Measurements from ENCODE around the gene ZBTB46. TPM values are rescaled to one million over a fixed set of nuclear protein-coding genes. Genes with fewer than 3 reads are reported as not detected.
A peak's percentile ranks its signal among the peaks of the same experiment; 100 is the strongest.

The ZBTB46 gene
- total and polyA plus RNA-seq, 5 donors from 2014 or later = 0.03 to 0.49 (median 0.09) TPM; not detected in 2

DNA sequence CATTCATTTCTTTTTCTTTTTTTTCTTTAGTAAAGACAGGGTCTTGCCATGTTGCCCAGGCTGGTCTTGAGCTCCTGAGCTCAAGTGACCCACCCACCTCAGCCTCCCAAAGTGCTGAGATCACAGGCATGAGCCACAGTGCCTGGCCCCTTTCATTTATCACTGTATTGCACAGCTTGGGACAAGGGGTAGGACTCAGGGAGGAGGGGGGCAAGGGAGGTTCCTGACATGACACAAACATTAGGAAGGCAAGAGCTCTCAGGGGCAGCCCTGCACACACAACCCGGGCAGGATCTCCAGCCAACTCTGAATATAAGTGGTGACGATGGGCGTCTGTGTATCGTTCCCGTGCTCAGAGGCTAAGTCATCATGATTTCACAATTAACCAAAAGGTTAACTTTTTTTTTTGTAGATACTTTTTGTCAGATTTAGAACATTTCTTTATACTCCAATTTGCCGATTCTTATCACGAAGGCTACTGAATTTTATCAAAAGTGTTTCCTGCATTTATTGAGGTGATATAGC lies 71.6 kb downstream of the ZBTB46 start:
- H3K4me3 ChIP-seq (ENCODE audit: low read depth, low read length) = no peak overlapping the region
- H3K27ac Mint-ChIP-seq = no peak overlapping the region
- H3K9me3 Mint-ChIP-seq = peaks cover 0 to 2% (median 0%) of the 10 kb centered on the region in 7 donors

DNA sequence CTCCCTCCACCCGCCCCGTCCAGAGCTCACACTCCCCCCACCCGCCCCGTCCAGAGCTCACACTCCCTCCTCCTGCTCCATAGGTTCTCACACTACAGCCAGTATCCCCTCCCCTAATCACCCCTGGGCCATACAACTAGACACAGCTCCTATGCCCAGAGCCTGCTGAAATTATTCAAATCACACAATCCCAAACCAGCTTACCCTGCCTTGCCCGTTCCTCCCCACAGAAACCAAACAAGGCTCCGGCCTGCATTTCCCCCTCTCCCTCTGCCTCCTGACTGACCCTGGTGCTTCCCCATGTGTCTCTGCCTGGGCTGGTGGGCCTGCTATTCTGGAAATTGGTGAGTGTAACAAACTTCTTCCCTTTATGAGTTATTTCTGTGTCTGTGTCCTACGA lies 72.9 kb downstream of the ZBTB46 start:
- Mint-ChIP-seq H3K27me3 (no peaks in the 10 kb centered on the region), H3K9me3 (peaks cover 0 to 2% (median 0%) of the 10 kb centered on the region in 7 donors), H3K4me3 (peak overlapping the region in 1 of 4 donors; percentile 58), H3K36me3 (no peaks in the 10 kb centered on the region), H3K27ac (peak overlapping the region in 1 of 3 donors; percentile 32), H3K4me1 (peaks cover 0 to 8% (median 2%) of the 10 kb centered on the region in 4 donors)
- Histone ChIP-seq H3K4me3 (ENCODE audit: low read depth, low read length) (no peak overlapping the region), H3K27me3 (ENCODE audit: control insufficient read depth, insufficient read depth, low read length) (no peaks in the 10 kb centered on the region), H3K9me3 (ENCODE audit: control insufficient read depth in 2 of 2, low read length in 2 of 2) (no peaks in the 10 kb centered on the region), H3K27ac (ENCODE audit: insufficient read depth, low read length, poor library complexity, severe bottlenecking) (no peak overlapping the region), H3K4me1 (ENCODE audit: control insufficient read depth, insufficient read depth, low read length, poor library complexity, severe bottlenecking) (no peaks in the 10 kb centered on the region), H3K36me3 (ENCODE audit: control insufficient read depth, insufficient read depth, low read length) (no peaks in the 10 kb centered on the region)
- ATAC-seq (ENCODE audit: low read depth in 2 of 2) (no peak), DNase-seq (no peak)

More for the DNA sequence above, 71.6 kb downstream of the ZBTB46 start:
- no peak for DNase-seq
- Mint-ChIP-seq H3K36me3 (no peaks in the 10 kb centered on the region), H3K4me3 (peak overlapping the region in 1 of 4 donors; percentile 54), H3K4me1 (peaks cover 0 to 6% (median 2%) of the 10 kb centered on the region in 4 donors), H3K27me3 (no peaks in the 10 kb centered on the region)
- ATAC-seq (ENCODE audit: low read depth in 2 of 2) = no peak
- Histone ChIP-seq H3K27me3 (ENCODE audit: control insufficient read depth, insufficient read depth, low read length) (no peaks in the 10 kb centered on the region), H3K36me3 (ENCODE audit: control insufficient read depth, insufficient read depth, low read length) (no peaks in the 10 kb centered on the region), H3K4me1 (ENCODE audit: control insufficient read depth, insufficient read depth, low read length, poor library complexity, severe bottlenecking) (no peaks in the 10 kb centered on the region), H3K9me3 (ENCODE audit: control insufficient read depth in 2 of 2, low read length in 2 of 2) (no peaks in the 10 kb centered on the region), H3K27ac (ENCODE audit: insufficient read depth, low read length, poor library complexity, severe bottlenecking) (no peak overlapping the region)

DNA sequence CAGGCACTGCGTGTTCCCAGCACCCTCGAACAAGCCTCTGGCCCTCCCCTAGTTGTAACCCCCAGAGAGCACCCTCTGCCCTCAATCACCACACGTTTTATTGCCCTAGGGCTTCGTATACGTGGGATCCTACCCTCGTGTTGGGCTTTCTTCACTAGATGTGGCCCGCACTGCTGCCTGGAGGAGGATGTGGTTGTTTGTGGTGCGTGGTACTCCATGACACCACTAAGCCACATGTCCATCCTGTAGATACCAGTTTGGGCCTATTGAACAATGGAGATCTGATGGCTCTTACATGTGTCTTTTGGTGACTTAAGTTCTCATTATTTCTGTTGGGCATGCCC lies 74.4 kb downstream of the ZBTB46 start:
- no peak overlapping the region for H3K4me3 Mint-ChIP-seq
- no peak overlapping the region for H3K4me3 ChIP-seq (ENCODE audit: low read depth, low read length)
- no peaks in the 10 kb centered on the region for H3K27me3 ChIP-seq (ENCODE audit: control insufficient read depth, insufficient read depth, low read length)
- DNase-seq (peak in 1 of 3 donors; percentile 34), ATAC-seq (ENCODE audit: low read depth in 2 of 2) (no peak)
- H3K27ac Mint-ChIP-seq = peak overlapping the region in 1 of 3 donors; percentile 47
- H3K4me1 Mint-ChIP-seq = peaks cover 0 to 14% (median 2%) of the 10 kb centered on the region in 4 donors
- no peaks in the 10 kb centered on the region for H3K36me3 Mint-ChIP-seq
- no peak overlapping the region for H3K27ac ChIP-seq (ENCODE audit: insufficient read depth, low read length, poor library complexity, severe bottlenecking)
- no peaks in the 10 kb centered on the region for H3K36me3 ChIP-seq (ENCODE audit: control insufficient read depth, insufficient read depth, low read length)
- H3K4me1 ChIP-seq (ENCODE audit: control insufficient read depth, insufficient read depth, low read length, poor library complexity, severe bottlenecking) = peaks cover 5% of the 10 kb centered on the region
- peaks cover 0 to 2% (median 0%) of the 10 kb centered on the region in 7 donors for H3K9me3 Mint-ChIP-seq
- no peaks in the 10 kb centered on the region for H3K9me3 ChIP-seq (ENCODE audit: control insufficient read depth in 2 of 2, low read length in 2 of 2)
- H3K27me3 Mint-ChIP-seq = no peaks in the 10 kb centered on the region

DNA sequence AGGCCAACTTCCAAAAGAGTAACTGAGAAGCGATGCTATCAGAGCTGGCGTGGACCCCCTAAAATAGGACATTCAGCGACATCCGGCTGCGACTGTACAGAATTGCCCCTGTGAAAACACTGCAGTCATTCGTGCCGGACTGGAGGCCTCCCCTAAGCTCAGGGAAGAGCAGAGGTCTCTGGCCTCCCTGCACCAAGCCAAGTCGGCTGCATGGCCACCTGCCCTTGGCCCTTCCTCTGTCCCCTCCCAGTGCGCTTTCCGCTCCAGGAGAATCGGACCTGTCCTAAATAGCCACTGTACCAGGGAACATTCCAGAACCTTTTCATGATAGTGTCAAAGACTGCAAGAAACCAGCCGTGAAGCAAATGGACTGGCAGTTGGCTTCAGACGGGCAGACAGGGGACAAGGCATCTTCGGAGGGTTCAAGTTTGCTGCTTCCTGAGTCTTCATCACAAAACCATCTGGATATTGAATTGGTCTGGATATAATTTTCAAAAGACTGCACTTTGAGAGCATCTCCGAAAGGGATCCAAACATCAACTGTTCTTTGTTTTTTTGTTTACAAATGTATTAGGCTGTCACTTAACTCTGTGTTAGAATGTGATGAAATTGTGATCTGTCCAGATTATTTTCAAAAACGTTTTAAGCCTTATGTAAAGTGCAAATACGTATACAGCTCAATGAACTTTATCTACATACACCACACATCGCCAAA lies 75.0 kb downstream of the ZBTB46 start:
- Mint-ChIP-seq H3K27ac (peak overlapping the region in 1 of 3 donors; percentile 47), H3K27me3 (peaks cover 2% of the 10 kb centered on the region), H3K4me3 (no peak overlapping the region), H3K36me3 (no peaks in the 10 kb centered on the region), H3K4me1 (peaks cover 0 to 17% (median 4%) of the 10 kb centered on the region in 4 donors), H3K9me3 (peaks cover 0 to 2% (median 0%) of the 10 kb centered on the region in 7 donors)
- Histone ChIP-seq H3K27ac (ENCODE audit: insufficient read depth, low read length, poor library complexity, severe bottlenecking) (no peak overlapping the region), H3K4me1 (ENCODE audit: control insufficient read depth, insufficient read depth, low read length, poor library complexity, severe bottlenecking) (peaks cover 11% of the 10 kb centered on the region), H3K4me3 (ENCODE audit: low read depth, low read length) (no peak overlapping the region), H3K27me3 (ENCODE audit: control insufficient read depth, insufficient read depth, low read length) (no peaks in the 10 kb centered on the region), H3K9me3 (ENCODE audit: control insufficient read depth in 2 of 2, low read length in 2 of 2) (no peaks in the 10 kb centered on the region), H3K36me3 (ENCODE audit: control insufficient read depth, insufficient read depth, low read length) (no peaks in the 10 kb centered on the region)
- DNase-seq (no peak), ATAC-seq (ENCODE audit: low read depth in 2 of 2) (no peak)

DNA sequence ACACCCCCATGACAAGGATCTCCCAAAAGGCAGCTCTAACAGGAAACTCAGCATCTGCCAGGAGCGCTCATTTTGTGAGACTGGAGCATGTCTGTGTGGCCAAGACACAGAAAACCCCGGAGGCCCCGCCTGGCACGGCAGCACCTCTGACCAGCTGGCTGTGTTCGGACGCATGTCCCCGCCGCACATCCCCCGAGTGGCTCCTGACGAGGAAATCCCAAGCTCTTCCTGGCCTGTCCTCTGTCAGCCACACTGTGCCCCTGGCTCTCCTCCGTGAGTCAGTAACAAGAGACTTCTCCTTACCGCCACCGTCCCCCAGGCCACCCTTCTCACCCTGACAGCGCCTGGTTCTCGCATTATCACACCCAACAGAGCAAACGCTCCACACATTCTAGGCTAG lies 77.1 kb downstream of the ZBTB46 start:
- no peak overlapping the region for H3K27ac ChIP-seq (ENCODE audit: insufficient read depth, low read length, poor library complexity, severe bottlenecking)
- H3K27me3 Mint-ChIP-seq = peaks cover 4% of the 10 kb centered on the region
- no peak for ATAC-seq (ENCODE audit: low read depth in 2 of 2)
- H3K9me3 Mint-ChIP-seq = peaks cover 0 to 2% (median 0%) of the 10 kb centered on the region in 7 donors
- peak overlapping the region in 1 of 3 donors; percentile 72 for H3K27ac Mint-ChIP-seq
- H3K4me3 ChIP-seq (ENCODE audit: low read depth, low read length) = no peak overlapping the region
- H3K36me3 Mint-ChIP-seq = no peaks in the 10 kb centered on the region
- peaks cover 27% of the 10 kb centered on the region for H3K4me1 ChIP-seq (ENCODE audit: control insufficient read depth, insufficient read depth, low read length, poor library complexity, severe bottlenecking)
- peak overlapping the region in 1 of 4 donors; percentile 54 for H3K4me3 Mint-ChIP-seq
- no peak for DNase-seq
- H3K36me3 ChIP-seq (ENCODE audit: control insufficient read depth, insufficient read depth, low read length) = no peaks in the 10 kb centered on the region
- no peaks in the 10 kb centered on the region for H3K9me3 ChIP-seq (ENCODE audit: control insufficient read depth in 2 of 2, low read length in 2 of 2)
- no peaks in the 10 kb centered on the region for H3K27me3 ChIP-seq (ENCODE audit: control insufficient read depth, insufficient read depth, low read length)
- H3K4me1 Mint-ChIP-seq = peaks cover 0 to 31% (median 6%) of the 10 kb centered on the region in 4 donors

DNA sequence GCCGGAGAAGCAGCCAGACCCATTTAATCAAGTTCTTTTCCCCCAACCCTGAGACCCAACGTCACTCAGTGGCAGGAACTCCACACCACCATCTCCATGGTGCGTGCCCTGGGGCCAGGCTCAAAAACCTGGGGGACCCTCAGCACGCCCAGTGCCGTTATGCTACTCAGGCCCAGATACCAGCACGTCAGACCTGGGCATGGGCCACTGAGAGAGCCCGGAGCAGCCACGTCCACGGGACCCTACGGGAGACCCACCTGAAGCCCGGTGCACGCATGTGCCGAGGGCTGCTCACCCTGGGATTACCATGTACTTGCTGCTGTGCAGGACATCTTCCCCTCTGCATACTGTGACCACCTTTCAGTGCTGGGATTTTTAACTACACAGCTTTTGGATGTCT lies 77.7 kb downstream of the ZBTB46 start:
- H3K4me1 Mint-ChIP-seq = peaks cover 0 to 35% (median 5%) of the 10 kb centered on the region in 4 donors
- Histone ChIP-seq H3K27ac (ENCODE audit: insufficient read depth, low read length, poor library complexity, severe bottlenecking) (no peak overlapping the region), H3K9me3 (ENCODE audit: control insufficient read depth in 2 of 2, low read length in 2 of 2) (no peaks in the 10 kb centered on the region), H3K4me3 (ENCODE audit: low read depth, low read length) (no peak overlapping the region), H3K27me3 (ENCODE audit: control insufficient read depth, insufficient read depth, low read length) (no peaks in the 10 kb centered on the region), H3K4me1 (ENCODE audit: control insufficient read depth, insufficient read depth, low read length, poor library complexity, severe bottlenecking) (peaks cover 27% of the 10 kb centered on the region), H3K36me3 (ENCODE audit: control insufficient read depth, insufficient read depth, low read length) (no peaks in the 10 kb centered on the region)
- peaks cover 4% of the 10 kb centered on the region for H3K27me3 Mint-ChIP-seq
- DNase-seq (no peak), ATAC-seq (ENCODE audit: low read depth in 2 of 2) (no peak)
- H3K9me3 Mint-ChIP-seq = peaks cover 0 to 2% (median 0%) of the 10 kb centered on the region in 7 donors
- H3K36me3 Mint-ChIP-seq = no peaks in the 10 kb centered on the region
- peak overlapping the region in 1 of 4 donors; percentile 54 for H3K4me3 Mint-ChIP-seq
- H3K27ac Mint-ChIP-seq = peak overlapping the region in 2 of 3 donors; percentile 7 to 31

DNA sequence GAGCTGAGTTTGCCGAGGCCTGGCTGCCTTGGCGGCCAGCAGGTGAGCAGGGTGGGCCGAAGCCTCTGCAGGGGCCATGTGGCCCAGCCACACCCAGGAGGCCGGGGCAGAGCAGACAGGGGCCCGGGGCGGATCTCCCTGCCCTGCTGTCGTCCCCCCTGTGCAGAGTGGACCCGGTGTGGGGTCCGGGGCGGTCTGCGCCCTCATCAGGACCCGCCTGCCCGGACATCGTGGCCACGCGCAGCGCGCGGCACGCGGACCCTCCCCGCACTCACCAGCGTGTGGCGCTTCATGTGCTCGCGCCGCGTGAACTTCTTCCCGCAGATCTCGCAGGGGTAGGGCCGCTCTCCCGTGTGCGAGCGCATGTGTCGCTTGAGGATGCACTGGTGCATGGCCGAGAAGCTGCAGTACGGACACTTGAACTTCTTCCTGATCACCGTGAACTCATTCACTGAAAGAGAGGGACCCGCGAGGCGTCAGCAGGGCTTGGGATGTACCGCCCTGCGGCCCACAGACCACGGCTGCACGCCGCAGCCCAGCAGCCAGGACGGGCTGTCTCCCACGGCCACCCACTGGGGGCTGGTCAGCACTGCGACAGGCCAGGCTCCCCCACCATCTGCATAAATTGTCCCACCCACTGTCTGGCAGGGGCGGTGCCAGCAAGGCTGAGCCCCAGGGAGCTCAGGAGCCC lies 78.5 kb downstream of the ZBTB46 start:
- Mint-ChIP-seq H3K27ac (no peak overlapping the region), H3K4me3 (no peak overlapping the region)
- no peak for ATAC-seq (ENCODE audit: low read depth in 2 of 2)

More for the DNA sequence above, 78.5 kb downstream of the ZBTB46 start:
- DNase-seq = no peak
- H3K36me3 ChIP-seq (ENCODE audit: control insufficient read depth, insufficient read depth, low read length) = no peaks in the 10 kb centered on the region
- H3K4me3 ChIP-seq (ENCODE audit: low read depth, low read length) = no peak overlapping the region
- H3K9me3 Mint-ChIP-seq = peaks cover 0 to 1% (median 0%) of the 10 kb centered on the region in 7 donors
- no peaks in the 10 kb centered on the region for H3K36me3 Mint-ChIP-seq
- H3K9me3 ChIP-seq (ENCODE audit: control insufficient read depth in 2 of 2, low read length in 2 of 2) = no peaks in the 10 kb centered on the region
- peaks cover 0 to 37% (median 5%) of the 10 kb centered on the region in 4 donors for H3K4me1 Mint-ChIP-seq
- peaks cover 4% of the 10 kb centered on the region for H3K27me3 Mint-ChIP-seq
- peaks cover 27% of the 10 kb centered on the region for H3K4me1 ChIP-seq (ENCODE audit: control insufficient read depth, insufficient read depth, low read length, poor library complexity, severe bottlenecking)
- H3K27me3 ChIP-seq (ENCODE audit: control insufficient read depth, insufficient read depth, low read length) = no peaks in the 10 kb centered on the region
- H3K27ac ChIP-seq (ENCODE audit: insufficient read depth, low read length, poor library complexity, severe bottlenecking) = no peak overlapping the region
